Activated CD8-positive, alpha-beta T cell treated with anti-CD3 and anti-CD28 coated beads for 36 hours (primary cell): ENCODE data around the gene MZT2B. TPM values are rescaled to one million over a fixed set of nuclear protein-coding genes. Genes with fewer than 3 reads are reported as not detected.
"Not testable (repeated sequence)": the region's sequence is repeated elsewhere in the genome, so short reads cannot be mapped to it uniquely, and the experiment has no call there.

Experiments used
- ATAC-seq: fragments of 200-7000 bp; cut with Tn5 transposase; one replicate; pipeline ENCODE4 v1.10.0; 2021; ENCODE audit warnings: mild to moderate bottlenecking, moderate library complexity
- CTCF ChIA-PET: fragments of 350-600 bp; sonication (Branson Sonifier 250); formaldehyde crosslinking; loops from one replicate; lab custom pipeline; 2021; ENCODE audit warnings: antibody characterized with exemption; lab: Charles Lee
- POLR2A ChIA-PET: fragments of 350-600 bp; sonication (Branson Sonifier 250); formaldehyde crosslinking; loops from one replicate; lab custom pipeline; 2021; ENCODE audit warnings: antibody characterized with exemption; lab: Charles Lee
- DNase-seq: peaks from one replicate; pipeline ENCODE4 v3.0.0-alpha.2; 2020
- H3K27ac Mint-ChIP-seq: one replicate; pipeline ENCODE4 v1.8.0; 2021; ENCODE audit warnings: mild to moderate bottlenecking, mixed read lengths
- H3K27me3 Mint-ChIP-seq: one replicate; pipeline ENCODE4 v1.8.0; 2021; ENCODE audit warnings: mixed read lengths
- H3K36me3 Mint-ChIP-seq: one replicate; pipeline ENCODE4 v1.8.0; 2021; ENCODE audit warnings: low read depth, mixed read lengths
- H3K4me1 Mint-ChIP-seq: one replicate; pipeline ENCODE4 v1.8.0; 2021; ENCODE audit warnings: low read depth, mixed read lengths
- H3K4me3 Mint-ChIP-seq: one replicate; pipeline ENCODE4 v1.8.0; 2021; ENCODE audit warnings: mild to moderate bottlenecking, moderate library complexity, mixed read lengths
- H3K9me3 Mint-ChIP-seq: one replicate; pipeline ENCODE4 v1.8.0; 2021; ENCODE audit warnings: mixed read lengths
- intact Hi-C: fragments of 100-400 bp; cut with micrococcal nuclease; formaldehyde crosslinking; loops from one replicate; pipeline ENCODE4 v1.10.0; 2022
- total RNA-seq, 2 experiments: library from RNA; stranded (reverse); gene quantifications; one replicate each; pipeline ENCODE4 v1.2.3, GENCODE V29; 2021
- TF ChIP-seq, protein P1 (sequence below): fragments of 200-600 bp; IDR thresholded peaks from one replicate; pipeline ENCODE4 v1.8.0; 2022; ENCODE audit warnings: antibody characterized with exemption, mild to moderate bottlenecking

The MZT2B gene
- total RNA-seq, 2 experiments from 2014 or later, result 390 to 402 TPM

DNA sequence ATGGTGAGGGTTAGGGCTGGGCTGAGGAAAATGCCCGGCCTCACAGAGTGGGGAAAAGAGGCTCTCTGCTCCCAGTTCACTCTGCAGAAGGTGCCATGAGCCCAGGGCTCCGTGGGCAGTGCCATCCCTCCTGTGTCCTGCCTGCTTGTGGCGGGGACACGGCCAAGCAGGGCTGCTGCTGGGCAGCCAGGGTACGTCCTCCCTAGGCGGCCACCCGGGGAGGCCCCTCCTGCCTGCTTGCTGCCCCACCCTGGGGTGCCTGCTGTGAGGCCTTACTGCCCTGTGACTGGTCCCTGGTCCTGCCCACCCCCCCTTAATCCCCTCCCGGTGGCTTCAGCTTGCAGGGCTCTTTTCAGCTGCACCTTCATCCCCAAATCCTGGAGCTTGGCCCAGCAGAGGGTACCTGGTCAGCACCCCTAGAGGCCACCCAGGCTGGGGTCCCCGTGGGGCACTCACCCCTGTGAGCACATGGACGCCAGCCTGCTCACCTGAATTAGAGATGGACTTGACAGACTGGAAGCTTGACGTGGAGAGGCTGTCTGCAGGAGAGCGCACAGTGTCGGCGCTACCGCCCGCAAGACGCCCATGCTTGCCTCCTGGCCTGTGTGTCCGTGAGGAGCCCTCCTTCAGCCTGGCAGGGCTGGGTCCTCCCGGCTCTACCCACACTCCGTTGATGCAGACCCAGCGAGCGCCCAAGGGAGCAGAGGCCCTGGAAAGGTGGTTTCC, 40.3 kb upstream of the MZT2B start:
- H3K9me3 Mint-ChIP-seq, H3K27me3 Mint-ChIP-seq, H3K27ac Mint-ChIP-seq, intact Hi-C loops, H3K36me3 Mint-ChIP-seq, CTCF ChIA-PET, POLR2A ChIA-PET, H3K4me3 Mint-ChIP-seq, DNase-seq, H3K4me1 Mint-ChIP-seq, ATAC-seq: not testable (repeated sequence)

DNA sequence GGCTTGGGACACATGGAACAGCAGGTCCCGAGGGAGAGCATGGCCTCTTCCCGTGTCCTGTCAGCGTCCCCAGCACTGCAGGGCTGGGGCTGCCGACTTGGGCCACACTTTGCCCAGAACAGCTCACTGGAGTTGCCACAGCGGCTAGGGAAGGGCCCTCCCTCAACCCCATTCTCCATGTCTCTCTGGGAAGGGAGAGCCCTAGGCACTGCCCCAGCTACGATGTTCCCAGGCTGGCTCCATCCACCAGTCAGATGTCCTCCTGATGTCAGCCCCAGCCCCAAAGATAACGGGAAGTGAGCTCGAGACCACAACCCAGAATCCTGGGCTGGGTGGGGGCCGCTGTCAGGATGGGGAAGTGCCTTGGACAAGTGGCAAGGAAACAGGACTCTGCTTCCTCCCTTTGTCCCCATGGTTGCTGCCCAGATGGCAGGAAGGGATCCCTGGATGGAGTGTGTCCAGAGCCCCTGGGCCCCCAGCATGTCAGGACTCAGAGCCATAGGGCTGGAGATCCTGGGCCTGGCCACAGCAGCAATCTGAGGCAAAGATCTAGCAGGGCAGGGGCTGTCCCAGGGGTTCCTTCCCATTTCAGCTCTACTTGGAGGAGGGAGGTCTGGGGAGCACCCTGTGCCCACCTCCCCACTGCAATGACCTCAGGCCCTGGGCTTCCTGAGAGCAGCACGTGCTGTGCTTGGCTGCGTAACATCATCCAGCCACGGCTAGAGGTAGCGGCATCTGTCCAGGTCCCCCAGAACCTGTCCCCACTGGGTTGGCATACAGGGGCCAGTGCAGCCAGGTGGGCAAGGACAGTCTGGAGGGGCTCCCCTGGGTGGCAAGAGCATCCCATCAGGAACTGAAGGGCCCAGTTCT, 39.4 kb upstream of the MZT2B start:
- H3K36me3 Mint-ChIP-seq, POLR2A ChIA-PET, CTCF ChIA-PET, H3K9me3 Mint-ChIP-seq, H3K27me3 Mint-ChIP-seq, ATAC-seq, intact Hi-C loops, H3K4me1 Mint-ChIP-seq, H3K27ac Mint-ChIP-seq, H3K4me3 Mint-ChIP-seq, DNase-seq: not testable (repeated sequence)

DNA sequence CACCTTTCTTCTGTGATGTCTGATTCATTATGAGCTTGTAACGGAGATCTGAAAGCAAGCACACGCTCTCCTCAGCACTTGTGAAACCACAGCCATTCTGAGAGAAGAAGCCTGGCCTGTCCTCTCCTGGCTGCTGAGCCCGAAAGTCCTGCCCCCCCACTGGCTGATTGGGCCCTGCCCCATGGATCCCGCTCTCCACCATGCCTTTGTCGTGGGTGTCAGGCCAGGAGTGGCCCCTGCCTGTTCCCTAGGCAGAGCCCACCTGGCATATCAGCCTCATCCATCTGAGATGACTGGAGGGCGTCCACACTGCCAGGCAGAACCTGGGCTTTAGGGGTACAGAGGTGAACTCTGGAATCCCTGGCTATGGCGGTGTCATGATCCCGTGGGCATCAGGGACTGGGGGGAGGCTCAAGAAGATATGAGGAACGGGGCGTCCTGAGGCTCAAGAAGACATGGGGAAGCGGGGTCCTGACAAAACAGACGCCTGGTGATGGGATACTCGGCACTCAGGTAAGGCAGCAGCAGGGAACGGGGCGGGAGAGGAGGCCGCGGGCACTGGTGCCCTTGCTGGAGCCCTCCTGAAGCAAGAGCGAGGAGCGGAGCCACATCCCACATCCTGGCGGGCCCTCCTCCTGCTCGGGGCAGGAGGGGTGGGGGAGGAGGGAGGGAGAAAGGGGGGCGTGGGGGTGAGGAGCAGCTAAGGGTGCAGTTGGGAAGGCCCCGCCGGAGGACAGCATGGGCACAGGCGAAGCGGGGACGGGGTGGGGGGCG, 38.6 kb upstream of the MZT2B start:
- H3K27me3 Mint-ChIP-seq, H3K27ac Mint-ChIP-seq, intact Hi-C loops, CTCF ChIA-PET, POLR2A ChIA-PET, H3K36me3 Mint-ChIP-seq, DNase-seq, H3K9me3 Mint-ChIP-seq, H3K4me1 Mint-ChIP-seq: not testable (repeated sequence)
- H3K4me3 Mint-ChIP-seq, result peak overlapping the region; percentile 72
- peak; percentile 23 for ATAC-seq

DNA sequence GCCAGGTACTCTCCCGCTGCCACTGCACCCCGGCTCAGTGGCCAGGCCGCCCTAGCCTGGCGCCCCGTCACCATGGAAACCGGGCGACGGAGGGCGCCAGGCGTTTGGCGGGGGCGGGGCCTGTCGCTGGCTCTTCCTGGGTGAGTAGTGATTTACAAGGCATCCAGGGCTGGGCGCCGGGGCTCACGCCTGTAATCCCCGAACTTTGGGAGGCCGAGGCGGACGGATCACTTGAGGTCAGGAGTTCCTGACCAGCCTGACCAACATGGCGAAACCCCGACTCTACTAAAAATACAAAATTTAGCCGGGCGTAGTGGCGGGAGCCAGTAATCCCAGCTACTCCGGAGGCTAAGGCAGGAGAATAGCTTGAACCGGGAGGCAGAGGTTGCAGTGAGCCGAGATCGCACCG, 37.1 kb upstream of the MZT2B start, which contains the start of gene CCDC74B:
TSS of gene CCDC74B (minus strand) at position 107 of the 409 bp plus-strand sequence. CDS start 116 bp downstream, outside the sequence.
- DNase-seq (peak; percentile 76), ATAC-seq (peak; percentile 92)
- peak within 1 kb of the TSS; percentile 72 for H3K4me3 Mint-ChIP-seq
- H3K4me1 Mint-ChIP-seq, H3K27me3 Mint-ChIP-seq, intact Hi-C loops, H3K36me3 Mint-ChIP-seq, POLR2A ChIA-PET, H3K27ac Mint-ChIP-seq, CTCF ChIA-PET, H3K9me3 Mint-ChIP-seq: not testable (repeated sequence)

DNA sequence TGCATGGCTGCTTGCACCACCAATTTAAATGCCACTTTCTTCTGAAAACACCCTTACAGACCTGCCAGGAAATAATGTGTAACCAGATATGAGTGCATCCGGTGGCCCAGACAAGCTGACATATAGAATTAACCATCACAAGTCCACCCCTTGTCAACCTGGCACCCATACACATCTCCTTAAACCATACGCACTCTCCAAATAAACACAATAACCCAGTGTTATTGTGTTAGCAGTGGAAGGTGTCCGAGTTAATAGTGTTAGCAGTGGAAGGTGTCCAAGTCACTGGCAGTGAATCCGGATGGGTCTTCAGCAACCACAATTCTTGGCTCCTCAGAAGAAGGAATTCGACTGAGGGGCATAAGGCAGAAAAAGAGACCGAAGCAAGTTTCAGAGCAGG, 33.5 kb upstream of the MZT2B start:
- ATAC-seq, CTCF ChIA-PET, H3K9me3 Mint-ChIP-seq, H3K4me1 Mint-ChIP-seq, H3K4me3 Mint-ChIP-seq, intact Hi-C loops, H3K36me3 Mint-ChIP-seq, H3K27me3 Mint-ChIP-seq, POLR2A ChIA-PET, DNase-seq, H3K27ac Mint-ChIP-seq: not testable (repeated sequence)

DNA sequence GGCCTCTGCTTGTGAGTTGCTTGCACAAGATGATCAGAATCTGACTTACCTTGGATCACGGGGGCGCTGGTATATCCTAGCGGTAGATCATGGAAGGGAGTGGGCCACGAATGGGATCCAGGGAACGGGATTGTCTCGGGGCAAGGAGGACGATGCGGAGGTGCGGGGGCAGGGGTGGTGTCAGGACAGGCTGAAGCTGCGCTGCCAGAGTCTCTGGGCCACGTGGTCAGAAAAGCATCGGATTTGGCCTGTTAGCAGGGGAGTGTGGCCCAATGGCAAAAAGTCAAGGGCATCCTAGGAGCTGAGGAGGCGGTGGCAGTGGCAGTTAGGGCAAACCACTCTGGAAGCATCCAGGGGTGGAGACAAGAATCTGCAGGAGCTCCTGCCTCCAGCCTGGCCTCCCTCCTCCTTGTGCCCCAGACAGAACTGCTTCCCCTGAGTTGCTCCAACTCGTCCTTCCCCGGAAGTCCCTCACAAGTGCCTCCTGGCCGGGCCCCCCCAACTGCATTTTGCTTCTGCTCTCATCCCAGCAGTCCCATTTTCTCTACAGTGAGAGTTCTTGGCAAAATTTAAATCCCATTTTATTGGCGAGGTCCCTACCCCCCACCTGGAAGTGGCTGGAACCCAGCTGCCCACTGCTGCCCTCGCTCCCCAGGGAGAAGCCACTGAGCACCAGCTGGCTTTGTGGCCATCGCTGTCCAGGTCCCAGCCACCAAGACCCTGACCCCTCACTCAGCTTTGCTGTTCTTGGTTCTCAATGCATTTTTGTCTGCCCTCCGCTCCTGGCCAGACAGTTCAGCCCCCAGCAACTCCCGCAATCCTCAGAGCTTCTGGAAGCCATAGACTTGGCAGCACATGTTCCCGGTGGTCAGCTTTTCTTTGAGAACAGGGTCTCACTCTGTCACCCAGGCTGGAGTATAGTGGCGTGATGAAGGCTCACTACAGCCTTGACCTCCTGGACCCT, 31.6 kb upstream of the MZT2B start:
- DNase-seq, result no peak
- Mint-ChIP-seq H3K9me3 (no peaks in the 10 kb centered on the region), H3K27me3 (no peaks in the 10 kb centered on the region), H3K27ac (no peak overlapping the region), H3K36me3 (peaks cover 9% of the 10 kb centered on the region), H3K4me1 (no peaks in the 10 kb centered on the region), H3K4me3 (no peak overlapping the region)
- TF ChIP-seq, protein P1, sequence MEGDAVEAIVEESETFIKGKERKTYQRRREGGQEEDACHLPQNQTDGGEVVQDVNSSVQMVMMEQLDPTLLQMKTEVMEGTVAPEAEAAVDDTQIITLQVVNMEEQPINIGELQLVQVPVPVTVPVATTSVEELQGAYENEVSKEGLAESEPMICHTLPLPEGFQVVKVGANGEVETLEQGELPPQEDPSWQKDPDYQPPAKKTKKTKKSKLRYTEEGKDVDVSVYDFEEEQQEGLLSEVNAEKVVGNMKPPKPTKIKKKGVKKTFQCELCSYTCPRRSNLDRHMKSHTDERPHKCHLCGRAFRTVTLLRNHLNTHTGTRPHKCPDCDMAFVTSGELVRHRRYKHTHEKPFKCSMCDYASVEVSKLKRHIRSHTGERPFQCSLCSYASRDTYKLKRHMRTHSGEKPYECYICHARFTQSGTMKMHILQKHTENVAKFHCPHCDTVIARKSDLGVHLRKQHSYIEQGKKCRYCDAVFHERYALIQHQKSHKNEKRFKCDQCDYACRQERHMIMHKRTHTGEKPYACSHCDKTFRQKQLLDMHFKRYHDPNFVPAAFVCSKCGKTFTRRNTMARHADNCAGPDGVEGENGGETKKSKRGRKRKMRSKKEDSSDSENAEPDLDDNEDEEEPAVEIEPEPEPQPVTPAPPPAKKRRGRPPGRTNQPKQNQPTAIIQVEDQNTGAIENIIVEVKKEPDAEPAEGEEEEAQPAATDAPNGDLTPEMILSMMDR, result no peak
- ChIA-PET CTCF (no interaction called here), POLR2A (no interaction called here)
- intact Hi-C loops, result no loop called here
- ATAC-seq, result no peak

DNA sequence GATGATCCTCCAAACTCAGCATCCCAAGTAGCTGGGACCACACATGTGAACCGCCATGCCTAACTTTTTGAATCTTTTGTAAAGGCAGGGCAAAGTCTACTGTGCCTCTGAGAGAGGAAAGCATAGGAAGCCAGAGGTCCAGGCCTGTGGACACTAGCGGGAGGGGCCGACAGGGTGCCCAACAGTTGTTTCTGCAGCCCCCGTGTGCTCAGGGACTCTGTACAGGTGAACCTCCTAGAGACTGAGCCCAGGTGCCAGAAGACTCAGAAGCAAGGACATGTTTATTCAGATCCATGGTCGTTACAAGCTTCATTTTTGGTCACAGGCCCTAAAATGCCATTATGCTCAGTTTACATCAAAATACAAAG, 30.9 kb upstream of the MZT2B start:
- H3K27ac Mint-ChIP-seq, POLR2A ChIA-PET, H3K9me3 Mint-ChIP-seq, H3K4me1 Mint-ChIP-seq, H3K27me3 Mint-ChIP-seq, DNase-seq, CTCF ChIA-PET, H3K4me3 Mint-ChIP-seq, ATAC-seq, intact Hi-C loops: not testable (repeated sequence)
- peaks cover 12% of the 10 kb centered on the region for H3K36me3 Mint-ChIP-seq

DNA sequence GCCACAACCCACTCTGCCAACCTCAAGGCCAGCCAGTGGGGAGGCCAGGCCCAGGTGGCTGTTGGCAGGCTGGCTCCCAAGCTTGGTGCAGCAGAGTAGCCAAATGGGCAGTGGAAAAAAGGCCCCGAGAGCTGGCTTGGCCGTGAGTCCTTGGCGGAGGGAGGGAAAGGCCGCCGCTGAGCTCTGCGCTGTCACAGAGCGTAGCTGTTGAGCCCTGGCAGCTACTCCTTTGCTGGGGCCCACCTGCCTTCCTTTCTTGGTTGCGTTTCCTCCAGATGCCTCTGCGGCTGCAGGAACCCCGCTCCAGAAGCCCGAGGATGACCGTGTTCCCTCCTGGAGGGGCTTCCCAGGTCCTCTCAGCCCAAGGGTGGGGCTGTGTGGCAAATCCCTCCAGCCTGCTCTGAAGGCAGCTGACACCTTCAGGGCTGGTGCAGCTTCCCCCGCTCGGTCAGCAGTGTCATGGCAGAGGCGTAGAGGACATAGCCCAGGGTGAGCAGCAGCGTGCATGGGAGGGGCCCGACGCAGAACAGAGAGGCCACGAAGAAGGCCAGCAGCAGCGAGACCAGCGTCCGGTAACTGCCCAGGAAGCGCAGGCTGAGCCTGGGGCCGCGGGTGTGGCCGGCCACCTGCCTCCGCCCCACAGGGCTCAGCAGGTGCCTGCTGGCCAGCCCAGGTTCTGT, 29.8 kb upstream of the MZT2B start:
- ATAC-seq, H3K9me3 Mint-ChIP-seq, H3K27ac Mint-ChIP-seq, H3K4me3 Mint-ChIP-seq, intact Hi-C loops, CTCF ChIA-PET, DNase-seq, H3K27me3 Mint-ChIP-seq, H3K4me1 Mint-ChIP-seq, POLR2A ChIA-PET: not testable (repeated sequence)
- H3K36me3 Mint-ChIP-seq, result peaks cover 17% of the 10 kb centered on the region
